Uterus (tissue), 2 donors: ENCODE measurements around the gene TAF7L.

ENCODE experiments used
- POLR2A ChIP-seq, 2 donors: fragments of 450-650 bp; IDR thresholded peaks; one replicate each; pipeline ENCODE4 v1.6.1; 2016; ENCODE audit warnings: antibody characterized with exemption in 2 of 2, mild to moderate bottlenecking in 1 of 2, moderate library complexity in 1 of 2
- TF ChIP-seq, protein P1 (sequence below), 4 experiments: fragments of 200-600 bp in 2 of 4; fragments of 450-650 bp in 2 of 4; sonication (generic) in 2 of 4; IDR thresholded peaks; one replicate each; pipeline ENCODE4 v1.5.1; 2016 to 2019; ENCODE audit warnings: antibody characterized with exemption in 4 of 4, mild to moderate bottlenecking in 2 of 4, moderate library complexity in 1 of 4

DNA sequence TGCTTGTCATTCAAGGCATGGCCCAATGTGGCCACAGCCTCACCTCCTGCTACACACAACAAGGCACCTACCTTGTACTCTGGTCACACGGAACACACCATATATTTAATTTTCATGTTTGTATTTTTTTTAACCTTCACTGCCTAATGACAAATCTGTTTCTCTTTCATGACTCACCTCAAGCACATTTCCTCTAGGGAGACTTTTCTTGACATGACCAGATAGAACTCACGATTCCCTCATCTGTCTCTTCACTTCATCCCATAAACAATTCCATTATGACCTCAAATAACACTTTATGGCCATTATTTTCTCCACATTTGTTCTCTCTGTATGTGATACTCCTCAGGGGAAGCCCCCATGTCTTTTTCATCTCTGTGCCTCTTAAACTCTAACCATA is 60.5 kb downstream of the TAF7L start:
- TF ChIP-seq, protein P1, sequence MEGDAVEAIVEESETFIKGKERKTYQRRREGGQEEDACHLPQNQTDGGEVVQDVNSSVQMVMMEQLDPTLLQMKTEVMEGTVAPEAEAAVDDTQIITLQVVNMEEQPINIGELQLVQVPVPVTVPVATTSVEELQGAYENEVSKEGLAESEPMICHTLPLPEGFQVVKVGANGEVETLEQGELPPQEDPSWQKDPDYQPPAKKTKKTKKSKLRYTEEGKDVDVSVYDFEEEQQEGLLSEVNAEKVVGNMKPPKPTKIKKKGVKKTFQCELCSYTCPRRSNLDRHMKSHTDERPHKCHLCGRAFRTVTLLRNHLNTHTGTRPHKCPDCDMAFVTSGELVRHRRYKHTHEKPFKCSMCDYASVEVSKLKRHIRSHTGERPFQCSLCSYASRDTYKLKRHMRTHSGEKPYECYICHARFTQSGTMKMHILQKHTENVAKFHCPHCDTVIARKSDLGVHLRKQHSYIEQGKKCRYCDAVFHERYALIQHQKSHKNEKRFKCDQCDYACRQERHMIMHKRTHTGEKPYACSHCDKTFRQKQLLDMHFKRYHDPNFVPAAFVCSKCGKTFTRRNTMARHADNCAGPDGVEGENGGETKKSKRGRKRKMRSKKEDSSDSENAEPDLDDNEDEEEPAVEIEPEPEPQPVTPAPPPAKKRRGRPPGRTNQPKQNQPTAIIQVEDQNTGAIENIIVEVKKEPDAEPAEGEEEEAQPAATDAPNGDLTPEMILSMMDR (IDR thresholded peaks at IDR 0.05), result no peak
- no peak for TF ChIP-seq POLR2A (IDR thresholded peaks at IDR 0.05)
